ENCODE measurements around the gene VSX1.

The VSX1 gene

DNA sequence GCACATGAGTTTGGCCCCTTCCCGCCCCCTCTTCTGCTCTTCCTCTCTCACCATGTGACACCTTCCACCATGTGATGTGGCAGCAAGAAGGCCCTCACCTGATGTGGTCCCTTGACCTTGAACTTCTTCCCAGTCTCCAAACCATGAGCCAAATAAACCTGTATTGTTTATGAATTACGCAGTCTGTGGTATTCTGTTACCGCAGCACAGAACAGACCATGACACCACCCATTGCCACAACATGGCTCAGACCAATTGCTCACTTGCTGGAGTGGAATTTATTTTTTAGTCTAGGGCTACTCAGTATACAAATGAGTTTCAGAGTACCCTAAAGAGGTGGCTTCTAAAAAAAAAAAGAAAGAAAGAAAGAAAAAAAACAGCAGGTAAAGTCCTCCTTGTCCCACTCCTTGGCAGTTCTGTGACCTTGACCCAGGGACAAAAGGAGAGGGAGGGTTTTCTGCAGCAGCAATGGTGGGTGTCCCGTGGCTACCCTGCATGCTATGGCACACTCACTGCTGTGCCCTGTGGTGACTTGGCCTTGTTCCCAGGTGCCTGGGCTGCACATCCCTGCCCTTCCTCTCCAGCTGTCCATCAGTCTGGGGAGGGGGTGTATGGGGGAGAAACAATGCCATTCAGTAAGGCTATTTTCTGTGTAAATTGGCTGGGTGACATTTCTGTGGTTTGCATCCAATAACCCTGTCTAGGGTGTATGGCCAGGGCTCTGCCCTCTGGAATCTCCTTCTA, 5.4 kb upstream of the VSX1 start:
- DNase-seq (ENCODE audit: low read depth in 1 of 2, low spot score in 1 of 2) = no peak

DNA sequence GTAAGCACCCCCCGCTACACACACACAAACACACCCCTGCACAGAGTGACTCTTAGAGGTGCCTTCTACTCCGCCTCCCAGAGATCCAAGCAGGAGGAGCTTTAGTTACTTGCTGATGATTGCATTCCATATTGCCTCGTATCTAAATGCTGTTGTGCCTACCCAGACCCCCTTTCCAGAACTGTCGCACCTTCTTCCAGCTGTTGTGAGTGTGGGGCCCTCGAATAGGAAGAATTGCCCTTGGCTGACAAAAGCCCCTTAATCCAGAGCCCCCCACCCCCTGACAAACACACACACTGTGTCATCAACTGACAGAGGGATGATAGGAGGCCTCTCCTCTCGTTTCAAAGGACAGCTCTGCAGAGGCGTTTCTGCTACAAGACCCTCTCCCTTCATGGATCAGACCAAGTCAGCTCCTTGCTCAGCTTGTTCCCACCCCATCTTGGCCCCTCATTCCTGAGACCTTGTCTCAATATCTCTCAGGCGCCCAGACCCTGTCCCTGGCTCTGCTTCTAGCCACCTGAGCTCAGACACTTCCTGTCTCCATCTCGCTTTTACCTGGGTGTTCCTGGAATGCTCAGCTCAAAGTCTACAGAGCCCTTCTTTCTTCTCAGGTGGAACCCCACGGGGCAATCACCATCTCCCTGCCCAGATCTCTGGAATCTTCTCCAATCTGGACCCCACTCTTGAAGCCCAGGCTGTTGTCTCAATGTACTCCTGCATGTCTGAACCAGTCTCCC, 4.0 kb upstream of the VSX1 start:
- DNase-seq (ENCODE audit: low read depth in 1 of 2, low spot score in 1 of 2) = no peak

DNA sequence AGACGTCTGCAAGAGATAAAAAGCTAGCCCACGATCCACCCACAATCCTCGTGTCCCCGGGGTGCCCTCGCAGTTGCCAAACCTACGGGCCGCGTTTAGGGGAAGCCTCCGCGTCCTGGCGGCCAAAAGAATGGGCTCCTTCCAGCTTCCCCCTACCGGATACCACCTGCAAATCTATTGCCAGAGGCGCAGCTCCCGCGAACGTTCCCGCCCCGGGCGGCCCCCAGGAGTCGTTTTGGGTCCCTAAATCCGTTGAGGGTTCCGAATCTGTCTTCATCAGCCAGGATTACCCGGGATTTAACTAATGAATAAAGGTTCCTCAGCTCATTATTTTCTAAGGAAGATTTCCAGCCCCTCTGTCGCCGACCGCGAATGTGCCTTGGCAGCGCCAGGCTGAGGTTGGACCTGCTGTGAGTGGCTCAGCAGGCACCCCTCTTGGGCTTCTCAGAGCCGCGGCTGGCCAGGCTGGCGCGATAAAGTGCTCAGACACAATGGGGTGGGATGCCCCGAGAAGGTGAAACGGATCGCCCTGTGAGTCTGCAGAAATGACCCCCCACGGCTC, 2.8 kb upstream of the VSX1 start:
- DNase-seq (ENCODE audit: low read depth in 1 of 2, low spot score in 1 of 2) = no peak

DNA sequence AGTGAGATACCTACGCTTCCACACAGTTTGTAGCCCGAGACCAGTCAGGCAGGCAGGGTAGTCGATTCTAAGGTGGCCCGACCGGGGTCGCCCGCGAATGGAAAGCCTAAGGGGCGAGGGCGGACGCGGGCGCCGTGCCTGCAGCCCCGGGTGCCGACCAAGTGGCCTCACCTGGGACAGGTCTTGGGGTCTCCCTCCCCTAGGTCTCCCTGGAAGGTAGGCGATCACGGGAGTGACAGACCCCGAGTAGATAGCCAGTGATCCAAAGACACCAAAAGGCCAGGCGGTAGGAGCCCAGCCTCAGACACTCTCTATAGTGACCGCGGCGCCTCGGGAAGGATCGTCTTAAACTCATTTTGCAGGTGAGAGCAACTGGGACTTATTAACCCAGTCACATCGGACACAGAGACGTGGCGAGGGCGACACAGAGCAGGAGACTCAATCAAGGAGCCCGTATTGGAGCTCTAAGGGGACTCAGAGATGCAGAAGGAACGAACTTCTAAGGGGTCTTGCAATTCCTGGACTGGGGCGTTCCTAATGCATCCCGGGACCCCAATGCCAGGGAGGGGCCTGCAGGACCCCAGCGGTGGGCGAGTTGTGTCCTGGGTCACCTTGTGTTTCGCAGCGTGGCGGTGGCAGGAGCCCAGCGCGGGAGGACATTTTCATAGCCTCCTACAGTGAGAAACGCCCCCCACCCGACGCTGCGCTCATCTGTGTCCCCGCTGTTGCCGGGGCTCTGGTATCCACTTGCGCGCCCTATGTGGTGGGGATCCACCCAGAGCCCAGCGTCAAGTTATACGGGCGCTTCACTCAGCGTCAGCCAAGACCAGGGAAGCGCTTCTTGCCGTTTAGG, 2.1 kb upstream of the VSX1 start:
- DNase-seq (ENCODE audit: low read depth in 1 of 2, low spot score in 1 of 2) = no peak

DNA sequence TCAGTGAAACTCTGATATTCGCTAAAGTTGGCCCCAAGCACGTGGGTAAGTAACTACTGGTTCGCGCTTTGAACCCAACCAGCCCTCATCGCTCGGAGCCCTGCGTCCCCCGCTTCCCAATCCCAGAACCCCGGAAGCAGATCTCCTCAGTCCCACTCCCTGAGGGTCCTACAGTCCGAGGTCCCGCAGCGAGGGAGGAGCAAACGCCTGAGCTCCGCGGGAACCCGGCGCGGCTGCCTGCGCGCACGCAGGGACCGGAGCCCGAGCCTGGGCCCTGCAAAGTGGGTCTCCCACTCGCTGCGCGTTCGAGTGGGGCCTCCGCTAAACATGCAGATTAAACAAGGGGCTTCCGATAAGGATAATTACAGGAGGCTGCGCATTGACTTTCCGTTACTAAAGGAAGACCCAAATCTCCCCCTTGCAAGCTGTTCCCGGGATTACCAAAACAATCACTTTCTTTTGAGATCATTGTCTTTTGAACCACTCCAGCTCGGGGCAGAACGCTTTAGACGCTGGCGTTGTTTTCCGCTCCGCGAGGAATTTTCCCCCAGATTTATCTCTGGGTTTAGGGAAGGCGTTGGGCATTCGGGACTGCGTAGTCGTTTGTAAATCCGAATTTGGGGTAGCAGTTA, 1.3 kb upstream of the VSX1 start:
- DNase-seq (ENCODE audit: low read depth in 1 of 2, low spot score in 1 of 2) = no peak

DNA sequence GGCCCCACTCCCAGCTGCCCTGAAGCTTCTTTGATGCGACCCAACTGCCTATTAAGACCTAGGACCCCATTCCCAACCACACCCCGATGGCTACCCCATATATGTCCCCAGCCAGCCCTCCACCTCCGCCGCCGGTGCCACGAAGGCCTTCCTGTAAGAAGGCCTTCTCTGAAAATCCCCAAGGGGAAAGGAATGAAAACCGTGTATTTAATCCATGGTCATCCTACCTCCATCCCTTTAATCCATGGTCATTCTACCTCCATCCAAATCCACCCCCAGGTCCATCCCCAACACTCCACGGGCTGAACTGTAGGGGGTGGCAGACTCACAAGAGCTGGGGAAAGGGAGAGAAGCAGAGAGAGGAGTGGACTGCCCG, 545 bp upstream of the VSX1 start:
- DNase-seq (ENCODE audit: low read depth in 1 of 2, low spot score in 1 of 2) = no peak

DNA sequence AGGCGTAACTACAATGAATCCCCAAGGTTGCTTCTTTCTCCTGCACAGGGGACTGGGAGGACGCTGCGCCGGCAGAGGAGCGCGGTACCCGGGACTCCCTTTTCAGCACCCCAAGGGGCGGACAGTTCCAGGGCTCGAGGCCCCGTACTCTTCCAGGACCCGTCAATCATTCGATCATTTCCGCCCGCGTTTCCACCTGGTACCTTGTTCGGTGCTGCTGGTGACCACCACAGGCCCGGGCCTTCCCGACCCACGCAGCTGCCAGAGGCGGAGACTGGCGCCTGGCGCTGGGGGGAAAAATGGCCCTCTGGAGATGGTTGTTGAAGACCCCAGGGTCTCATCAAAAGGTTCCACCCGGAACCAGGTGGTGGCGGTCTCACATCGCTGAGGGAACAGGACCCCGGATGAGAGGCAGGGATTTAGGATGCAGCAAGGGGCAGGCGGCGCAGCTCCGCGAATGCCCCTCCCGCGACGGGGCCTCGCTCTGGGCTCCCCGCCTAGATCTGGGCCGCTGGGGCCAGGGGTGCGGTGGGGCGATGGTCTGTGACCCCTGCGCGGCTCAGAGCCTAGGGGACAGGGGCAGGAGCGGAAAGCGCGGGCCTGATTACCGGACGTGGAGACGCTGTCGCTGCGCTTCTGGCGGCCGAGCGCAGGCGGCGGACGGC, 744 bp downstream of the VSX1 start:
- DNase-seq (ENCODE audit: low read depth in 1 of 2, low spot score in 1 of 2) = no peak

DNA sequence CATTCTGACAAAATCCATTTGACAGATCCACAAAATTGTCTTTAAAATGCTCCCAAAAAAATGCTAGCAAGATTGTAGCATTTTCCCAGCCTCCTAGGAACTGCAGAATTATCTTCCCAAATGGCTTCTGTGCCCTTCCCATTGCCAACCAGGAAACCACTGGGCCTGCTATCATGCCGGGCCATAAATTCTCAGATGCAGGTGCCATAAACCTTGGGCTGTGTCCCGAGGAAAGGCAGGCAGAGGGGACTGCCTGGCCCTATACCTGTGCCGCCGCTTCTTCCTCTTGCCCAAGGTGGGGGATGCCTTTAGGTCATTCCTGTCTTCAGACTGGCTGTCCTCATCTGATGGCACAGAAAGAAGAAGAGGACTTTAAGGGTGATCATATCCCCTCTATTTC, 2.8 kb downstream of the VSX1 start:
- DNase-seq (ENCODE audit: low read depth in 1 of 2, low spot score in 1 of 2) = no peak

DNA sequence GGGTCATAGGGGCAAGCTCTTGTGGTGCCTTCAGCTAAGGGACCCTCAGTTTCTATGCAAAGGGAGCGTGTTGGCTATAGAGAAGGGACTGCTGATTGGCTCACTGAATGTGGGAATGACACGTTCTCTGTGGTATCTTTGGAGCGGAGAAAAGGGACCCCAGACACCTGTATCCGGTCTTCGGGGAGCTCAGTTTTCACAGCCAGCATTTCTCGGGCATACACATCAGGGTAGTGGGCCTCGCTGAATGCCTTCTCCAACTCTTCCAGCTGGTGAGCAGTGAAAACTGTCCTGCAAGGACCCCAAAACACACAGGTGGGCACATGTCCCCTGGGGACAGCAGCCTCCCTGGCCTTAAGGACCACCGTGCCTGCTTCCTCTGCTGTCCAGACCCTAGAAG, 3.3 kb downstream of the VSX1 start:
- no peak for DNase-seq (ENCODE audit: low read depth in 1 of 2, low spot score in 1 of 2)

DNA sequence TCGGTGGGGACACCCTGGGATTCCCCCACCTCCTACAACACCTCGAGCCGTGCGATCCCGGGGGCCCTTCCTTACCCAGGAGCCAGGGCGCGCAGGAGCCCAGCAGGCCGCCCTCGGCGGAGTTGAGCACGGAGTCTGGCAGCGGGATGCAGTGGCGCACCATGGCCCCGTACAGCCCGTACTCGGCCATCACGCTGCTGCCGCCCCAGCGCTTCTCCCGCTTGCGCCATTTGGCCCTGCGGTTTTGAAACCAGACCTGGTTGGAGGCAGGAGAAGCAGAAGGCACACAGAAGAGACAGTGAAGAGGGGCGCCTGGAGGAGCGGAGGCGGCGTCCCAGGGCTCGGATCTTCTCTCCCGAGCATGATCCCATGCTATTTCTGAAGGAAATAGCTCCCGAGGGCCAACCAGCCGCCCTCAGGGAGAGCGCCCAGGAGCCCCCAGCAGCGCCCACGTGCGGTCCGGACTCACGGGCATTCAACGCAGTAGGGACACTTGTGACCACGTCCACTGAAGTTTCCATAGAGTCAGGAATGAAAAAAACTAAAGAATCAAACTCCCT, 4.3 kb downstream of the VSX1 start:
- DNase-seq (ENCODE audit: low read depth in 1 of 2, low spot score in 1 of 2) = no peak

DNA sequence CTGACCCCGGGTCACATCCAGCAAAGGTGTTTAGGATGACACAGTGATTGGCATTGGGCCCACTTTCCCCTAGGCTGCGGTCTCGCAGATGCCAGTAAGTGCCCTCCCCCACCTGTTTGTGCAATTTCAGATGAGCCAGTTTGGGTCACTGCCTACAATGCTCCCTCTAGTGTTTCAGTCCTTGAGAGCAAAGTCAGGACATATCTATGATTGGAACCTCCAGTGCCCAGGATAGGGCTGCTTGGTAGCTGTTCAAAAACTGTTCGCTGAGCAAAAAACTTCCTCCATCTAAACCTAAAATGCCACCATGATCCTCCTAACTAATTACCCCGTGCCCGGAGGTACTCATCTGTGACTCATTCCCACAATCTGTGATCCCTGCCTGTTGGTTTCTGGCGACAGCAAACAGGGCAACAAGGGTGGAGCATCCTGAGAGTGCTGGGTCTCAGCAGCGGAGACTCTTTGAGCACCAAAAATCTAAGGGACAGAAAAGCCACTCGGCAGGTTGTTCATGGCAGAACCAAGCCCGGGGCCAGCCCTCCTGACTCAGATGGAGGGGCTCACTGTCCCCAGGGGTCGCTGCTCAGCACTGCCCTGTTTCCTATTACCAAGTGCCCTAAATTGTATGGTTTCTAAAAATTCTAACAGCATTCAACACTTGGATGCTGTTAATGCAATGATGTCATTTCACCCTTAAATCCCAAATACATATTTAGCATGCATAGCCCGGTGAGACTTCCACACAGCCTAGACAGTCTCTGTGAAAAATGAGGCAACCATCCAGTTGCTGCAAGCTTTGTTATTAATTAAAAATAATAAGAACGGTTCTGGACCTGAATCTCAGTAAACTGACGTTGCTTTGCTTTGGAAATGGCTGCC, 5.0 kb downstream of the VSX1 start:
- no peak for DNase-seq (ENCODE audit: low read depth in 1 of 2, low spot score in 1 of 2)

DNA sequence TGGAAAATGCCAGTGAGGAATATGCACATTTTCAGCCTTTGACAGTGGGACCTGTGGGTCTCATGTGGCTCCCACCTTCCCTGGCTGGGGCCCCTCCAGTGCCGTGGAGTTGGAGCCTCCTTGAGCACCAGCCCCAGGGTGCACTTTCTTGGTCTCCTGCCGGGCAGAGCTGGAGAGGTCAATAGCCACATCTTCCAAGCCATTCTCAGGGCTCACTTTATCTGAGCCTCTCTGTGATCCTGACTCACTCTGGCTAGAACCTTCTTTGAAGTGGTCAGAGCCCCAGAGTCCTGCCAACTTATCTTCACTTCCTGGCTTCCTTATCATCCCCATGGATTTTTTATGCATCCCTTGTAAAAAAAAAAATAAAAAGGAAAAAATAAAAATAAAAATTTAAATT, 5.7 kb downstream of the VSX1 start:
- no peak for DNase-seq (ENCODE audit: low read depth in 1 of 2, low spot score in 1 of 2)

DNA sequence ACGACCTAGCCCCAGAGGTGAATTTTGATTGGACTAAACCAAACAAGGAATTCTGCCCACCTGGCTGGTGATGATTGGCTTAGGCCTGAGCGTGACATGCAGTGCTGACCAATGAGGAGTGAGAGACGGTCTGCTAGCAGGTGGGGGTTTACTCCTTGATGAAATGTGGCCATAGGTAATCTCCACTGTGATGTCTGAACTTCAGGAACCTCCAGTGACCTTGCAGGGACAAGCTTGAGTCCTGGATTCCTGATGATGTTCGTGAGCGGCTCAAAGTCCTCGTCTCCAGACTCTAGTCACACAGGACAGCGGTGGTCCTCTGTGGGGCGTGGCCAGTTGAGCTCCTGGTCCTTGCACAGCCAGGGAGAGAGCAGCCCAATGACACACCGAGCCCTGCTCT, 8.4 kb downstream of the VSX1 start:
- DNase-seq (ENCODE audit: low read depth in 1 of 2, low spot score in 1 of 2) = no peak

DNA sequence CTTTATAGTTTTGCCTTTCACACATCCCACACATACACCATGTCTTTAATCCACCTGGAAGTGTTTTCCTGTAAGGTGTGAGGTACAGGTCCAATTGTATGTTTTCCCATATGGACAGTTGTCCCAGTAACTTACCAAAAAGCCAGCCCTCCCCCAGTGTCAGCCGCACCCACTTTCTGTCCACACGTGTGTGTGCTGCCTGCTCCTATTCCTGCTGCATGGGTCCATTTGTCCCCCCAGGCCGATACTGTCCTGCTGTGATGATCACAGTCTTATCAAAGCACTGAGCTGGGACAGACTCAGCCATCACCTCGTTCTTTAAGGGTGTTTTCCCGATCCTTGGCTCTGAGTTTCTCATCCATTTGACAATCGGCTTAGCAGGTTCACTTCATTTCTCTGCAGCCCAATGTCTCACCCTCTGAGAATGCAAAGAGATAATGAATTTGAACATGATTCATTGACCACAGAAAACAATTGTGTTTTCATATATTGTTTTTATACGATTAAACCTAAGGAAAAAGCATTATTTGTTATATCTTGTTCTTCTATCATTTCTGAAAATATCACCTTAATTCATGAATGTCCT, 9.6 kb downstream of the VSX1 start:
- DNase-seq (ENCODE audit: low read depth in 1 of 2, low spot score in 1 of 2) = no peak

DNA sequence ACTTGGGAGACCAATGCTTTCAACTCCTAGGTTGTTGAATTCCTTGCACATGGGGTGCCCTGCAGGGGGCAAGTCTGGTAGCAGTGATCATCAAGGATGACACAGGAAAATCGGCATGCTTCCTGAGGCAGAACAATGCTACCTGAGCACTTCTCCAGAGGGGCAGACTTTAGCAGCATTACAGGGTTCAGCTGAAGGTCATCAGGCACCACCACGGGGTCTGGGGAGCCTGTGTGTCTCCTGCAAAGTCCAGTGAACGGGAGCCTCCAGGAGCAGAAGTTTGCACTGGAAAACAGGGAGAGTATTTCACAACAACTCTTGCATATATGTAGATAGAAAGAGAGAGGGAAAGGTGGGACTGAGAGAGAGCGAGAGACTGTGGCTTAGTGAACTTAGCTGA, 10.2 kb downstream of the VSX1 start:
- DNase-seq (ENCODE audit: low read depth in 1 of 2, low spot score in 1 of 2) = no peak

DNA sequence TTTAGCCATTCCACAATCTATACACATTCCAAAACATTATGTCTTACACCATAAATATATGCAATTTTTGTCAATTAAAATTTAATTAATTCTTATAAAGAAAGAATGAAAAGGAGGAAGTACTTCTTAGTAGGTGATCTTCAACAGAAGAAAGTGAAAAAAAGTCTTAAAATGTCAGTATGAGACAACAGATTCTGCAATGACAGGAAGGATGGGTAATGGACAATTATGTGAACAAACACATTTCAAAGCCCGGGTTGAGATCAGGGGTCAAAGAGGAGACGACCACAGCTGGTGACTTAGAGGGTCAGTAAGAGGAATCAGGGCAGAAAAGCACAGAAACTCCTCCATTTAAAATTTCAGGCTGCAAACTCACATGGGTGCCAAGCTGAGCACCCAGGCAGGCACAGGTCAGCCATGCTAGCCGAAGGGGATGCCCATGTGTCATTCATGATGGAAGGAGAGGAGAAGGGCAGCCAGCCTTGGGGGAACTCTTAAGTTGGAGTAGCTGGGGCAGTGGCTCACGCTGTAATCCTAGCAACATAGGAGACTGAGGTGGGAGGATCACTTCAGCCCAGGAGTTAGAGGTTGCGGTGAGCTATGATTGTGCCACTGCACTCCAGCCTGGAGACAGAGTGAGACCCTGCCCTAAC, 11.0 kb downstream of the VSX1 start:
- DNase-seq (ENCODE audit: low read depth in 1 of 2, low spot score in 1 of 2) = no peak

DNA sequence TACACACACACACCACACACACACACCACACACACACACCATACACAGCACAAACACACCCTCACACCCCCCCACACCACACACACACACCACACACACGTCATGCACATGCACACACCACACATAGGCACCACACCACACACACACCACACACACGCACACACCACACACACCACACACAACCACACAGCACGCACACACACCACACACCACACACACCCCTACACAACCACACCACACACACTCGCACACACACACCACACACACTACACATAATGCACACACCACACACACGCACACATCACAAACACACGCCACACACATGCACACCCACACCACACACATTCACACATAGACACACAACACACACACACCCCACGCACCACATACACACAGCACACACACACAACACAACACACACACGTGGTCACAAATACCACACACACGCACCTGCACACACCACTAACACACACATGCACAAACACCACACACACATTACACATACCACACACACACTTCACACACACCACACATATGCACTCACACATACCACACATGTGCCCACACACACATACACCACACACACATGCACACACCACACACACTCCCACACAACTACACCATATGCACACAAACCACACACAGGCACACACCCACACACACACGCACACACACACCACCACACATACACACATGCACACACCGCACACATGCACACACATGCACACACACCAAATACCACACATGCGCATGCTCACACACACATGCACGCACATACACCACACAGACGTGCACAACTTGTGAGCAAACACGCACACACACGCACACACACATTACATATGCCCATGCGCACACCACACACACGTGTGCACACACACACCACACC, 14.6 kb downstream of the VSX1 start:
- DNase-seq (ENCODE audit: low read depth in 1 of 2, low spot score in 1 of 2) = no peak

DNA sequence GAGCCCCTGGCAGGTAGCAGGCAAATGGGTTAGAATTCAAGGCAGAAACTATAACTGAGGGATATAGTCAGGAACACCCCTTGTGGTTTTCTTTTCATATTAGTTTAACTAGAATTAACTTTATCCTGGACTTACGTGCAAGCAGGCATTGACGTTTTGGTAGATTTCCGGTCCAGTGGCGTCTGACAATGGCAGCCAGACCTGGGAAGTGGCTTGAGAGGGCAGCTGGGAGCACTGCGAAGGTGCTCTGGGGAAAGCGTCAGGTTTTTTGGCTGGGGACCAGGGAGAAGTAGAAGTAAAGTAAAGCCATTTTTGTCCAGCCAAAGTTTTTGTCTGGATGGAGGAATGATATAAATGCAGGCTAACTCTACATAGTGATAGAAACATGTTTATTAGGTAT, 15.6 kb downstream of the VSX1 start:
- no peak for DNase-seq (ENCODE audit: low read depth in 1 of 2, low spot score in 1 of 2)

All from activated CD4-positive, alpha-beta T cell treated with anti-CD3 and anti-CD28 coated beads, Interleukin-2, amount 50 U/mL, for 24 hours (primary cell).